ENCODE data around the gene CACNA1B. TPM values are rescaled to one million over a fixed set of nuclear protein-coding genes. Genes with fewer than 3 reads are reported as not detected.

Gene CACNA1B
- total RNA-seq, 2 experiments from 2014 or later: 0.05 TPM

DNA sequence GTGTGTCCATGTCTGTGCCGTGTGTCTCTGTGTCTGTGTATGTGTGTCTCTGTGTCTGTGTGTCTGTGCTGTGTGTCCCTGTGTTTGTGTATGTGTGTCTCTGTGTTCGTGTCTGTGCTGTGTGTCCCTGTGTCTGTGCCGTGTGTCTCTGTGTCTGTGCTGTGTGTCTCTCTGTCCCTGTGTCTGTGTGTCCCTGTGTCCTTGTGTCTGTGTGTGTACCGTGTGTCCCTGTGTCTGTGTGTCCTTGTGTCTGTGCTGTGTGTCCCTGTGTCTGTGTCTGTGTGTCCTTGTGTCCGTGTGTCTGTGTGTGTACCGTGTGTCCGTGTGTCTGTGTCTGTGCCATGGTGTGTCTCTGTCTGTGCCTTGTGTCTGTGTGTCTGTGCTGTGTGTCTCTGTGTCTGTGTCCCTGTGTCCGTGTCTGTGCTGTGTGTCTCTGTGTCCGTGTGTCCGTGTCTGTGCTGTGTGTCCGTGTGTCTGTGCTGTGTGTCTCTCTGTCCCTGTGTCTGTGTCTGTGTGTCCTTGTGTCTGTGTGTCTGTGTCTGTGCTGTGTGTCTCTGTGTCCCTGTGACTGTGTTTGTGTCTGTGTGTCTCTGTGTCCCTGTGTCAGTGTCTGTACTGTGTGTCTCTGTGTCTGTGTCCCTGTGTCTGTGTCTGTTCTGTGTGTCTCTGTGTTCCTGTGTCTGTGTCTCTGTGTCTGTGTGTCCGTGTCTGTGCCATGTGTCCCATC is 23.2 kb downstream of the CACNA1B start:
- Mint-ChIP-seq H3K9me3 (peaks cover 5% of the 10 kb centered on the region), H3K4me1 (ENCODE audit: low read depth) (no peaks in the 10 kb centered on the region), H3K4me3 (no peak overlapping the region), H3K36me3 (ENCODE audit: low read depth) (no peaks in the 10 kb centered on the region), H3K27me3 (ENCODE audit: low read depth) (peaks cover 3% of the 10 kb centered on the region), H3K27ac (no peak overlapping the region)
- DNase-seq: no peak
- intact Hi-C loops (cut with micrococcal nuclease): no loop called here
- CTCF ChIA-PET: no interaction called here

DNA sequence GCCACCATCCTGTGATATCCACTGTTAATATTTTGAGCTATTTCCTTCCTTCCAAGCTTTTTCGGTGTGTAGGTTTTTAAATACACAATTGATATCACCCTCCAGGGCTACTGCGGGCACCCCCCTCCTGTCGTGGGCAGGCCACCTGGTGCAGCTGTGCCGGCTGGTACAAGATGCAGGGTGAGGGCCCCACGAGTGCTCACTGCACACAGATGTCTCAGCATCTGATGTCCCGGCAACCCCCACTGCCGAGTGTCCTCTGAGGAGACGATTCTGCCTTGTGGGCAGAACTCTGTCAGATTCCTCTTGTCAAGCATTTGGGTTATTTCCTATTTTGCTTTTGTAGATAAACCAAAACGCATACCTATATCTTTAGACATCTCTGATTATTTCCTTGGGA is 25.1 kb downstream of the CACNA1B start:
- no peak for DNase-seq
- CTCF ChIA-PET: no interaction called here
- H3K4me1 Mint-ChIP-seq (ENCODE audit: low read depth): no peaks in the 10 kb centered on the region
- no peaks in the 10 kb centered on the region for H3K36me3 Mint-ChIP-seq (ENCODE audit: low read depth)
- H3K4me3 Mint-ChIP-seq: no peak overlapping the region
- intact Hi-C loops (cut with micrococcal nuclease): no loop called here
- H3K9me3 Mint-ChIP-seq: peaks cover 5% of the 10 kb centered on the region
- peaks cover 3% of the 10 kb centered on the region for H3K27me3 Mint-ChIP-seq (ENCODE audit: low read depth)
- H3K27ac Mint-ChIP-seq: no peak overlapping the region

DNA sequence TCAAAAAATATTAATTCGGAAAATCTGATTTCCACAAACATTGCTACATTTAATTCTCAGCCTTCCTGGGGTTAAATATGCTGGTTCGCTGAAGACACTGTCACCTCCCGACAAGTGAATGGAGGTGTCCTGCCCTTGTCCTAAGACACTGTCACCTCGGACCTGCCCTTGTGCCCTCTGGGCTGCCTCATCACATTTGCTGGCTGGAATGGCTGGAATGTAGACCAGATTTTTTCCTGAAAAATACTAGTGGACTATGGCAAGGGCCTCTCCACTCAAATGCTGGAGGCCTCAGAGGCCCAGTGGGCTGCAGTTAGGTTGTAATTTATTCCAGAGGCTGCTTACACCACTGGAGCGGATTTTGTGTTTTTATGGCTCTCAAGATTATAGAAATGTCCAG is 28.2 kb downstream of the CACNA1B start:
- H3K36me3 Mint-ChIP-seq (ENCODE audit: low read depth): no peaks in the 10 kb centered on the region
- intact Hi-C loops (cut with micrococcal nuclease): no loop called here
- H3K4me3 Mint-ChIP-seq: no peak overlapping the region
- CTCF ChIA-PET: no interaction called here
- no peaks in the 10 kb centered on the region for H3K4me1 Mint-ChIP-seq (ENCODE audit: low read depth)
- H3K27ac Mint-ChIP-seq: no peak overlapping the region
- DNase-seq: no peak
- H3K9me3 Mint-ChIP-seq: no peaks in the 10 kb centered on the region
- peaks cover 3% of the 10 kb centered on the region for H3K27me3 Mint-ChIP-seq (ENCODE audit: low read depth)

DNA sequence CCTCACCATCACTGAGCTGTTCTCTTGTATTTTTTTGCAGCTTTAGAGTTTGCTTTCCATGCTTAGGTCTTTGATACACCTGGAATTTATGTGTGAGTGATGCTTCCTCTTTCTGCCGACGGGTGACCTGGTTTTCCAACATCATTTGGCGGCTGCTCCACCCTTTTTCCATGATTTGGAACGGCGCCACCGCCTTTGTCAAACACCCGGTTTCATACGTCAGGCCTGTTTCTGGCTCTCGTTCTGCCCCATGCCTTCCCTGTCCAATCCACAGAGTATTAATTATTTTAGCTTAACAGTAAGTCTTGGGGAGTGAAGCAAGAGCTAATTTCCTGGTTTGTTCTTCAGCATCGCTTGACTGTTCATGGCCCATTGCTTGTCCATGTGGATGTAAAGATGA is 30.2 kb downstream of the CACNA1B start:
- Mint-ChIP-seq H3K36me3 (ENCODE audit: low read depth) (no peaks in the 10 kb centered on the region), H3K4me1 (ENCODE audit: low read depth) (no peaks in the 10 kb centered on the region), H3K9me3 (no peaks in the 10 kb centered on the region), H3K27ac (no peak overlapping the region), H3K27me3 (ENCODE audit: low read depth) (peaks cover 3% of the 10 kb centered on the region), H3K4me3 (no peak overlapping the region)
- no peak for DNase-seq
- intact Hi-C loops (cut with micrococcal nuclease): no loop called here
- CTCF ChIA-PET: interaction anchor here (0.6 kb wide), 1 partner anchor 577 kb away, joined by 4 read pairs; no protein-coding TSS in a partner anchor

DNA sequence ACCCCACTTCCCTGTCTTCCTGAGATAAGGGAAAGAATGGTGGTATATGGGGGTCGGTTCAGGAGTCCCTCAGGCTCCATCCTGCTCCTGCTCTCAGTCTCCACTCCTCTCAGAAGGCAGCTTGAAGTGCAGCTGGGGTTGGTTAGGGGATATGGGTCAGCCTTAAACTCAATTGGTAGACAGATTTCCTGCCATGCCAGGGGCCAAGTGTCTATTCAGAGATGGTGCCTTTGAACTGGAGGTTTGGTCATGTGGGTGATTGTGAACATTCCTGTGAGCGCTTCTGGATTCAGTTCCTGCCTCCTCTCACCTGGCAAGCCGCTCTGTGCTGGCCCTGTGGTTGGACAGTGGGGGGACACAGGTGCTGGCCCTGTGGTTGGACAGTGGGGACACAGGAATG is 35.1 kb downstream of the CACNA1B start:
- DNase-seq: no peak
- CTCF ChIA-PET: no interaction called here
- intact Hi-C loops (cut with micrococcal nuclease): no loop called here

DNA sequence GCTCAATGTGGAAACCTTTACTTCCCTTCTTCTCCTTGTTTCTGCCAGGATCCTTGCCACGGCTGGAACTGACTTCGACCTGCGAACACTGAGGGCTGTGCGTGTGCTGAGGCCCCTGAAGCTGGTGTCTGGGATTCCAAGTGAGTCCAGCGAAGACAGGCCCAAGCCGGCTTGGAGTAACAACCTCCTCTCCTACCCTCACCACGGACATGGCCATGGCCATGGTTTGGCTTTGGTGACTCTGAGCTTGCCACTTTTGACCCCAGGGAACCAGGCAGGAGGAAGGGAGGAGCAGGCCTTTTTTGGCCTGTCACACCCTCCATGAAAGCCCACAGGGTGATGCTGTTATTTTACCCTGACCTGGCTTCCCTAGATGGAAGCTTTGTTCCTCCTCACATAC is 35.5 kb downstream of the CACNA1B start:
- no peak overlapping the region for H3K4me3 Mint-ChIP-seq
- no peaks in the 10 kb centered on the region for H3K4me1 Mint-ChIP-seq (ENCODE audit: low read depth)
- no peak overlapping the region for H3K27ac Mint-ChIP-seq
- H3K9me3 Mint-ChIP-seq: no peaks in the 10 kb centered on the region
- intact Hi-C loops (cut with micrococcal nuclease): no loop called here
- DNase-seq: no peak
- CTCF ChIA-PET: no interaction called here
- H3K27me3 Mint-ChIP-seq (ENCODE audit: low read depth): no peaks in the 10 kb centered on the region
- H3K36me3 Mint-ChIP-seq (ENCODE audit: low read depth): no peaks in the 10 kb centered on the region

More for the DNA sequence above, 35.1 kb downstream of the CACNA1B start:
- H3K27ac Mint-ChIP-seq: no peak overlapping the region
- H3K36me3 Mint-ChIP-seq (ENCODE audit: low read depth): no peaks in the 10 kb centered on the region
- H3K27me3 Mint-ChIP-seq (ENCODE audit: low read depth): no peaks in the 10 kb centered on the region
- H3K4me1 Mint-ChIP-seq (ENCODE audit: low read depth): no peaks in the 10 kb centered on the region
- no peak overlapping the region for H3K4me3 Mint-ChIP-seq
- H3K9me3 Mint-ChIP-seq: no peaks in the 10 kb centered on the region

DNA sequence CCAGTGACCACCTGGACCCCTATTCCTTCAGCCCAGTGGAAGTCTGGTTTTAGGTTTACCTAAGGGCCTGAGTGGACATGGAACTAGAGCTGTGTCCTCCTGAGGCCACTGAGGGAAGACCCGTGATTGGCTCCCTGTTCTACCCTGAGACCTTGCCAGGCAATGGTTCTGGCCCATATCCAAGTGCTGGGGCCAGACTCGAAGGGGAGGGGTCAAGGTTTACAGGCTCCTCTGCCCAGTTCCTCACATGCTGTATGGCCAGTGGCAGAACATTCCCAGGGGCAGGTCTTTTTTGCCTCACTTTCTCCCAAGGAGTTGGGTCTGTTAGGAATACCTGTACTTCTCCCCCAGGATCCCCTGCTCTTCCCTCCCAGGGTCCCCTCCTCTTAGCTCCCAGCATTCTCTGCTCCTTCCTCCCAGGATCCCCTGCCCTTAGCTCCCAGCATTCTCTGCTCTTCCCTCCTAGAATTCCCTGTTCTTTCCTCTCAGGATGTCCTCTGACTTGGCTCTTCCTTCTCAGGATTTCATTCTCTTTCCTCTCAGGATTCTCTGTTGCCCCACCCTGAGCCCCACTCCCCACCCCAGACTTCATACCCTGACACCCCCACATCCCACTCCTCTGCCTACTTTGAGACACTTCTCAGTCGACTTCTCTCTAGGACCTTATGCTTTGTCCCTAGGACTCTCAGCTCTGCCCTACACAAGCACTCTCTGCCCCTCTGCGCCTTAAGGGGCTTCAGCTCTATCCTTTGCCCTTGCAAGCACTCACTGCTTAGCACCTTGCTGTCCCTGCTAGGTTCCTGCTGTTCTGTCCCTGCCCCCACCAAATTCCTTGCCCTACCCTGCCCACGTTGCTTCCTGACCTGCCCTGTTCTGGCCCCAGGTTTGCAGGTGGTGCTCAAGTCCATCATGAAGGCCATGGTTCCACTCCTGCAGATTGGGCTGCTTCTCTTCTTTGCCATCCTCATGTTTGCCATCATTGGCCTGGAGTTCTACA is 36.5 kb downstream of the CACNA1B start:
- H3K36me3 Mint-ChIP-seq (ENCODE audit: low read depth): no peaks in the 10 kb centered on the region

DNA sequence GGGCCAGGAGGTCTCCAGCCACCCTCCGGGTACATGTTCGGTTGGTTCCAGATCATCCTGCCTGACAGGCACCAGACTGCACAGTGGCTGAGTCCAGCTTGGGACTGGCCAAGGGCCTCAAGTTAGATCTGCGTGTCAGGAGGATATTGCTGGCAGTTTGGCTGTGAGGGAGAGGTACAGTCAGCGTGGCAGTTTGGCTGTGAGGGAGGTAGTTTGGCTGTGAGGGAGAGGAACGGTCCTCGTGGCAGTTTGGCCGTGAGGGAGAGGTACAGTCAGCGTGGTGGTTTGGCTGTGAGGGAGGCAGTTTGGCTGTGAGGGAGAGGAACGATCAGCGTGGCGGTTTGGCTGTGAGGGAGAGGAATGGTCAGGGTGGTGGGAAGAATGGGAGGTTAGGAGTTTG is 39.0 kb downstream of the CACNA1B start:
- Mint-ChIP-seq H3K4me1 (ENCODE audit: low read depth) (no peaks in the 10 kb centered on the region), H3K27me3 (ENCODE audit: low read depth) (no peaks in the 10 kb centered on the region), H3K4me3 (no peak overlapping the region), H3K36me3 (ENCODE audit: low read depth) (no peaks in the 10 kb centered on the region), H3K27ac (no peak overlapping the region), H3K9me3 (no peaks in the 10 kb centered on the region)
- intact Hi-C loops (cut with micrococcal nuclease): no loop called here
- no peak for DNase-seq
- CTCF ChIA-PET: no interaction called here

More for the DNA sequence above, 36.5 kb downstream of the CACNA1B start:
- H3K4me1 Mint-ChIP-seq (ENCODE audit: low read depth): no peaks in the 10 kb centered on the region
- intact Hi-C loops (cut with micrococcal nuclease): no loop called here
- CTCF ChIA-PET: no interaction called here
- H3K9me3 Mint-ChIP-seq: no peaks in the 10 kb centered on the region
- no peak for DNase-seq
- H3K27me3 Mint-ChIP-seq (ENCODE audit: low read depth): no peaks in the 10 kb centered on the region
- no peak overlapping the region for H3K4me3 Mint-ChIP-seq
- no peak overlapping the region for H3K27ac Mint-ChIP-seq

DNA sequence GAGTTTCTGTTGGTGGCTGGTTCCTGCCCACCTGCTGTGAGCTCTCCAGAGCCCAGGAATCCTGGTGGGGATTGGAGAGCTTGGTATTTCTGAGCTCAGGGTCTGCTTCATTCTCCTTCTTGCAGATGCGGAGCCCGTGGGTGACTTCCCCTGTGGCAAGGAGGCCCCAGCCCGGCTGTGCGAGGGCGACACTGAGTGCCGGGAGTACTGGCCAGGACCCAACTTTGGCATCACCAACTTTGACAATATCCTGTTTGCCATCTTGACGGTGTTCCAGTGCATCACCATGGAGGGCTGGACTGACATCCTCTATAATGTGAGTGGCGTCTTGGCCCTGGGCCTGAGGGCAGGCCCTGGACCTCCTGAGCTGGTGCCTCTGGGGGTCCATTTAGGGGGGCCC is 39.5 kb downstream of the CACNA1B start:
- H3K9me3 Mint-ChIP-seq: no peaks in the 10 kb centered on the region
- H3K4me3 Mint-ChIP-seq: no peak overlapping the region
- no peak for DNase-seq
- CTCF ChIA-PET: no interaction called here
- no peaks in the 10 kb centered on the region for H3K36me3 Mint-ChIP-seq (ENCODE audit: low read depth)
- intact Hi-C loops (cut with micrococcal nuclease): no loop called here
- no peak overlapping the region for H3K27ac Mint-ChIP-seq
- no peaks in the 10 kb centered on the region for H3K27me3 Mint-ChIP-seq (ENCODE audit: low read depth)
- H3K4me1 Mint-ChIP-seq (ENCODE audit: low read depth): no peaks in the 10 kb centered on the region

DNA sequence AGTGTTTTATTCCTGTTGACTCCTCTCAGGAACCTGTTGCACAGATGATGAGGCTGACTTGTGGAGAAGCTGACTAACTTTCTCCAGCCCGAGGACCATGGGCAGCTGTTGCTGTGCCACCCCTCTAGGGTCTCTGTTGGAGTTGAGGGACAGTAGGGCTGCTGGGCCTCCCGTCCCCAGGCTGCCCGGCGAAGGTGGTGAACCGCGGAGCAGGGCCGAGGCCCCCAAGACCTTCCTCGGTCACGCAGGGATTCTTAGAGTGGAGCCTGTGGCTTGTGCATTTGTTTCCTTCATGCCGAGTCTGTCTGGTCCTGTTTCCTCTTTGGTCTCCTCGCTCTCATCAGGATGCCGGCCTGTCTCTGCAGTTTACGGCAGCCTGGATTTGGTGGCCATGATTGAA is 40.2 kb downstream of the CACNA1B start:
- Mint-ChIP-seq H3K27ac (no peak overlapping the region), H3K36me3 (ENCODE audit: low read depth) (no peaks in the 10 kb centered on the region), H3K27me3 (ENCODE audit: low read depth) (no peaks in the 10 kb centered on the region), H3K9me3 (no peaks in the 10 kb centered on the region), H3K4me1 (ENCODE audit: low read depth) (no peaks in the 10 kb centered on the region), H3K4me3 (no peak overlapping the region)
- intact Hi-C loops (cut with micrococcal nuclease): no loop called here
- DNase-seq: no peak
- CTCF ChIA-PET: no interaction called here

DNA sequence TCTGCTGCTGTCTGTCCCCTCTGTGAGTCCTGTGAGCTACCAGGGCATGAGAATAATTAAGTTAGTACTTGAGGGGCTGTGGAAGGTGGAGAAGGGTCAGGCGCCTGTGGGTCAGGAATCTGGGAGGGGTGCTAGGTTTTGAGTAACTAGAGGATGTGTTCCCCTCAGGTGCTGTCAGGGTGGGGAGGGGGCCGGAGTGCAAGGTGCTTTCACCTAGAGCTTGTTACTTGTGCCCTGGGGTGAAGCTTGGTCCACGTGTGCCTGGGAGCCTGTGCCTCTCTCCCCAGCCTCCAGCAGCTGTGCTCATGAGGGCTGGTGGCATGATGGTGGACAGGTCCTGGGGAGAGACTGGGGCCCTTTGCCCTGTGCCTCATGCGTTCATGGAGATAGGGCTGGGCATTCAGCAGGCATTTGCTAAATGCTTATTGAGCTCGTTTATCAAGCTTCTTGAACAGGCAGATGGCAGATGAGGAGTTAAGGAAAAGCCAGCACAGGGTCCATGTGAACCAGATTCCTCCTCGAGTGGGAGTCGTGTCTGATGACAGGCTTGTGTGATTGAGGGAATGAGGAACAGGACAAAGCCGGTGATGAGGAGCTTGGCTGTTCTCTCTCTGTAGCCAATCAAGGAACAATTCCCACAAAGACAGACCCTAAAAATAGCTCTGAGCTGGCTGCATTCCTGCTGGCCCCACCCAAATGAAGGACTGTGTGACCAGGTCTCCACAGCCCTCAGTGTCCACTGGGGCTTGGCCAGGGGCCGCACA is 40.9 kb downstream of the CACNA1B start:
- Mint-ChIP-seq H3K27ac (no peak overlapping the region), H3K9me3 (no peaks in the 10 kb centered on the region), H3K27me3 (ENCODE audit: low read depth) (no peaks in the 10 kb centered on the region), H3K4me1 (ENCODE audit: low read depth) (no peaks in the 10 kb centered on the region), H3K36me3 (ENCODE audit: low read depth) (no peaks in the 10 kb centered on the region), H3K4me3 (no peak overlapping the region)
- CTCF ChIA-PET: no interaction called here
- no peak for DNase-seq
- intact Hi-C loops (cut with micrococcal nuclease): no loop called here

DNA sequence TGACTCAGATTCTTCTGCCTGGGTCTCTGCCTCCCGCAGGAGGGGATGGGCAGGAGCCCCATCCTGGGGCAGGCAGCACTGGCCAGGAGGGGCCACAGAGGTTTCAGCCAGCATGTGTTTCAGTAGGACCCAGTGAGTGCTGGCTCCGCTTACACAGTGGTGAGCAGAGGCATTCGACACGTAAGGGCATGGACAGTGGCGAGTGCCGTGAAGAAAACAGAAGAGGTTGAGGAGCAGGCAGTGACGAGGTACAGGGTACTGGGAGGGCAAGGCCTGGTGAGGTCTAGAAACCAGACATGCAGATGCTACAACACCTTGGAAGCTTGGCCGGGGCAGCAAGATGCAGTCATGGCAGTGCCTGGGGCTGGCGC is 41.5 kb downstream of the CACNA1B start:
- no peak for DNase-seq
- Mint-ChIP-seq H3K4me3 (no peak overlapping the region), H3K4me1 (ENCODE audit: low read depth) (no peaks in the 10 kb centered on the region), H3K9me3 (no peaks in the 10 kb centered on the region), H3K27ac (no peak overlapping the region), H3K27me3 (ENCODE audit: low read depth) (no peaks in the 10 kb centered on the region), H3K36me3 (ENCODE audit: low read depth) (no peaks in the 10 kb centered on the region)
- intact Hi-C loops (cut with micrococcal nuclease): no loop called here
- CTCF ChIA-PET: no interaction called here
